OCI-LY7 (cell line): ENCODE results near the gene KIF16B.

Experiments used
- CTCF ChIP-seq: fragments of 200-600 bp; sonication (generic); conservative IDR thresholded peaks from 2 replicates; pipeline ENCODE4 v1.5.1; 2014; ENCODE audit warnings: mild to moderate bottlenecking, antibody characterized with exemption, low read length, moderate library complexity, mixed read lengths
- EZH2phosphoT487 ChIP-seq: fragments of 200-600 bp; sonication (generic); IDR thresholded peaks from 2 replicates; pipeline ENCODE4 v1.6.1; 2018; ENCODE audit warnings: low read depth, borderline replicate concordance, mild to moderate bottlenecking, mixed run types, antibody characterized with exemption, low read length, moderate library complexity, mixed read lengths

GRCh38 chr20:16224836-16225235, 348.4 kb downstream of the KIF16B start:
- no peak for TF ChIP-seq CTCF
- TF ChIP-seq EZH2phosphoT487 = no peak
